ENCODE measurements around the gene THRB.

THRB gene

GRCh38 chr3:24162929-24163328, 331.7 kb downstream of the THRB start:
- no peak for DNase-seq

- DNase-seq: no peak
These were observed 332.8 kb downstream of the THRB start for GRCh38 chr3:24161841-24162240.

- no peak for DNase-seq
These were observed 334.1 kb downstream of the THRB start for GRCh38 chr3:24160424-24161095.

GRCh38 chr3:24158761-24159454, 335.7 kb downstream of the THRB start:
- no peak for DNase-seq

GRCh38 chr3:24157106-24157505, 337.5 kb downstream of the THRB start:
- DNase-seq: no peak

GRCh38 chr3:24156466-24156865, 338.2 kb downstream of the THRB start:
- no peak for DNase-seq

- no peak for DNase-seq
These were observed 339.4 kb downstream of the THRB start for GRCh38 chr3:24155276-24155675.

- no peak for DNase-seq
These were observed 339.9 kb downstream of the THRB start for GRCh38 chr3:24154781-24155180.

GRCh38 chr3:24154013-24154695, 340.5 kb downstream of the THRB start:
- DNase-seq: no peak

- DNase-seq: no peak
These were observed 343.1 kb downstream of the THRB start for GRCh38 chr3:24151594-24151993.

GRCh38 chr3:24149032-24149431, 345.6 kb downstream of the THRB start:
- DNase-seq: no peak

GRCh38 chr3:24145981-24146822, 348.4 kb downstream of the THRB start:
- DNase-seq: no peak

- no peak for DNase-seq
These were observed 349.2 kb downstream of the THRB start for GRCh38 chr3:24145481-24145880.

- no peak for DNase-seq
These were observed 352.5 kb downstream of the THRB start for GRCh38 chr3:24142127-24142526.

- DNase-seq: no peak
These were observed 353.1 kb downstream of the THRB start for GRCh38 chr3:24141548-24141947.

- DNase-seq: no peak
These were observed 354.9 kb downstream of the THRB start for GRCh38 chr3:24139463-24140412.

- no peak for DNase-seq
These were observed 355.8 kb downstream of the THRB start for GRCh38 chr3:24138876-24139256.

GRCh38 chr3:24137958-24138875, 356.4 kb downstream of the THRB start:
- no peak for DNase-seq

GRCh38 chr3:24137334-24137733, 357.3 kb downstream of the THRB start:
- DNase-seq: no peak

- DNase-seq: no peak
These were observed 357.9 kb downstream of the THRB start for GRCh38 chr3:24136624-24137310.

All from activated CD4-positive, CD25-positive, alpha-beta regulatory T cell treated with anti-CD3 and anti-CD28 coated beads, Interleukin-2, amount 50 U/mL, for 72 hours (primary cell).